Endodermal cell (in vitro differentiated cells): ENCODE measurements around the gene FXR2. TPM values are rescaled to one million over a fixed set of nuclear protein-coding genes. Genes with fewer than 3 reads are reported as not detected.

Experiments
- DNase-seq: peaks from one replicate; pipeline ENCODE4 v3.0.0-alpha.2; 2017
- H3K27ac ChIP-seq: 2 replicates; pipeline ENCODE4 v1.5.1; 2013; ENCODE audit warnings: mild to moderate bottlenecking, low read depth, low read length, moderate library complexity
- H3K27me3 ChIP-seq: 2 replicates; pipeline ENCODE4 v1.6.1; 2013; ENCODE audit warnings: mild to moderate bottlenecking, low read length, moderate library complexity; ENCODE audit not compliant: insufficient read depth, control insufficient read depth, poor library complexity, severe bottlenecking
- H3K36me3 ChIP-seq: 2 replicates; pipeline ENCODE4 v1.7.0; 2013; ENCODE audit warnings: mild to moderate bottlenecking, low read length, moderate library complexity; ENCODE audit not compliant: control insufficient read depth, insufficient read depth
- H3K4me1 ChIP-seq: one replicate; pipeline ENCODE4 v1.7.0; 2013; ENCODE audit warnings: low read length; ENCODE audit not compliant: control insufficient read depth, insufficient read depth
- H3K4me3 ChIP-seq: 2 replicates; pipeline ENCODE4 v1.5.1; 2013; ENCODE audit warnings: mild to moderate bottlenecking, low read length, moderate library complexity
- H3K9ac ChIP-seq: 2 replicates; pipeline ENCODE4 v1.6.1; 2013; ENCODE audit warnings: mild to moderate bottlenecking, low read length, moderate library complexity; ENCODE audit not compliant: poor library complexity, severe bottlenecking; ENCODE audit errors: extremely low read depth
- H3K9me3 ChIP-seq: 2 replicates; pipeline ENCODE4 v1.6.1; 2013; ENCODE audit warnings: mild to moderate bottlenecking, low read length, moderate library complexity; ENCODE audit not compliant: control insufficient read depth
- H3K27ac Mint-ChIP-seq: 2 replicates; pipeline ENCODE4 v1.8.0; 2020; ENCODE audit warnings: mixed read lengths
- H3K27me3 Mint-ChIP-seq: 2 replicates; pipeline ENCODE4 v1.8.0; 2021; ENCODE audit warnings: mild to moderate bottlenecking, mixed read lengths; ENCODE audit not compliant: insufficient read depth
- H3K36me3 Mint-ChIP-seq: 2 replicates; pipeline ENCODE4 v1.8.0; 2020; ENCODE audit warnings: low read depth, mixed read lengths
- H3K4me1 Mint-ChIP-seq: 2 replicates; pipeline ENCODE4 v1.8.0; 2020; ENCODE audit warnings: mixed read lengths
- H3K4me3 Mint-ChIP-seq: 2 replicates; pipeline ENCODE4 v1.8.0; 2020; ENCODE audit warnings: mild to moderate bottlenecking, moderate library complexity, mixed read lengths
- H3K9me3 Mint-ChIP-seq: 2 replicates; pipeline ENCODE4 v1.8.0; 2020; ENCODE audit warnings: mild to moderate bottlenecking, mixed read lengths
- CTCF ChIP-seq: fragments of 200-600 bp; sonication (generic); conservative IDR thresholded peaks from 2 replicates; pipeline ENCODE4 v1.5.0; 2021; ENCODE audit warnings: antibody characterized with exemption, mild to moderate bottlenecking
- WGBS, 2 experiments: methylation state at CpG; one replicate each; pipeline versions ENCODE4 v1.1.5 to v1.1.7; 2013; ENCODE audit warnings: missing lambda C conversion rate in 2 of 2, mixed read lengths in 1 of 2; ENCODE audit not compliant: insufficient coverage in 1 of 2, insufficient read length in 1 of 2; 5-methylcytosine and 5-hydroxymethylcytosine counted together
- total RNA-seq, 2 donors: library from RNA; stranded (reverse); fragmentation: NEBNext Ultra II Directional in 1 of 2; extraction: Animal tissue kit (Norgen Biotek cat#: 25700) in 1 of 2; gene quantifications; 2 replicates in 1 of 2; 3 replicates in 1 of 2; pipeline ENCODE4 v1.2.1, GENCODE V29; 2021

Gene FXR2
- total RNA-seq, 2 donors from 2014 or later: 52.1 to 53.9 TPM

GRCh38 chr17:7551396-7551795 lies 63.3 kb downstream of the FXR2 start:
- H3K4me1 Mint-ChIP-seq: peaks cover 4% of the 10 kb centered on the region
- H3K27ac Mint-ChIP-seq: no peak overlapping the region
- no peak for TF ChIP-seq CTCF
- H3K36me3 ChIP-seq: no peaks in the 10 kb centered on the region
- H3K9me3 Mint-ChIP-seq: no peaks in the 10 kb centered on the region
- H3K36me3 Mint-ChIP-seq: no peaks in the 10 kb centered on the region
- H3K27me3 Mint-ChIP-seq: peaks cover 10% of the 10 kb centered on the region
- no peak overlapping the region for H3K4me3 Mint-ChIP-seq
- no peak overlapping the region for H3K4me3 ChIP-seq
- no peak for DNase-seq
- 89 to 92% methylated on average over 2 to 4 of the region's 4 CpGs for WGBS, 2 experiments
- no peak overlapping the region for H3K9ac ChIP-seq
- H3K27me3 ChIP-seq: no peaks in the 10 kb centered on the region
- H3K9me3 ChIP-seq: no peaks in the 10 kb centered on the region
- H3K27ac ChIP-seq: no peak overlapping the region
- H3K4me1 ChIP-seq: no peaks in the 10 kb centered on the region

- Histone ChIP-seq H3K36me3 (no peaks in the 10 kb centered on the region), H3K9me3 (no peaks in the 10 kb centered on the region), H3K27me3 (no peaks in the 10 kb centered on the region), H3K27ac (no peak overlapping the region), H3K4me1 (no peaks in the 10 kb centered on the region), H3K4me3 (no peak overlapping the region), H3K9ac (no peak overlapping the region)
- no peak for DNase-seq
- Mint-ChIP-seq H3K4me3 (no peak overlapping the region), H3K36me3 (no peaks in the 10 kb centered on the region), H3K27ac (no peak overlapping the region), H3K27me3 (peaks cover 10% of the 10 kb centered on the region), H3K9me3 (no peaks in the 10 kb centered on the region), H3K4me1 (peaks cover 3% of the 10 kb centered on the region)
- WGBS, 2 experiments: 88 to 100% methylated on average over 4 to 6 of the region's 6 CpGs
- no peak for TF ChIP-seq CTCF
These were observed 64.4 kb downstream of the FXR2 start for GRCh38 chr17:7550344-7550743.

GRCh38 chr17:7549401-7550055 lies 65.2 kb downstream of the FXR2 start:
- Histone ChIP-seq H3K4me3 (no peak overlapping the region), H3K27ac (no peak overlapping the region), H3K27me3 (no peaks in the 10 kb centered on the region), H3K4me1 (no peaks in the 10 kb centered on the region), H3K36me3 (no peaks in the 10 kb centered on the region), H3K9me3 (no peaks in the 10 kb centered on the region), H3K9ac (no peak overlapping the region)
- no peak for TF ChIP-seq CTCF
- Mint-ChIP-seq H3K4me3 (peak overlapping the region; percentile 69), H3K4me1 (peaks cover 3% of the 10 kb centered on the region), H3K9me3 (no peaks in the 10 kb centered on the region), H3K27me3 (peaks cover 10% of the 10 kb centered on the region), H3K36me3 (no peaks in the 10 kb centered on the region), H3K27ac (no peak overlapping the region)
- WGBS, 2 experiments: 84 to 86% methylated on average over 9 to 20 of the region's 20 CpGs
- DNase-seq: no peak
